HEK293 (cell line): ENCODE measurements around the gene SCIMP.

Experiments
- BCL11A ChIP-seq: fragments of 450-650 bp; formaldehyde crosslinking; IDR thresholded peaks from 2 replicates; pipeline ENCODE4 v1.5.1; 2016; ENCODE audit warnings: low read depth, missing biosample characterization, missing genetic modification characterization
- ELK4 ChIP-seq: IDR thresholded peaks from 2 replicates; pipeline ENCODE4 v1.6.1; 2011; ENCODE audit warnings: mild to moderate bottlenecking, low read depth, low read length, borderline replicate concordance
- PATZ1 ChIP-seq: fragments of 450-650 bp; formaldehyde crosslinking; IDR thresholded peaks from 2 replicates; pipeline ENCODE4 v1.5.1; 2016; ENCODE audit warnings: missing biosample characterization, missing genetic modification characterization
- PBX3 ChIP-seq: sonication (generic); formaldehyde crosslinking; IDR thresholded peaks from 2 replicates; pipeline ENCODE4 v1.8.1; 2022; ENCODE audit warnings: mild to moderate bottlenecking, moderate library complexity, missing genetic modification reagents
- PRDM10 ChIP-seq: fragments of 450-650 bp; formaldehyde crosslinking; IDR thresholded peaks from 2 replicates; pipeline ENCODE4 v1.5.1; 2016; ENCODE audit warnings: missing biosample characterization, missing genetic modification characterization
- ZBTB11 ChIP-seq: fragments of 450-650 bp; formaldehyde crosslinking; conservative IDR thresholded peaks from 2 replicates; pipeline ENCODE4 v1.5.1; 2016; ENCODE audit warnings: low read depth, missing biosample characterization, missing genetic modification characterization
- ZBTB8A ChIP-seq: fragments of 450-650 bp; formaldehyde crosslinking; IDR thresholded peaks from 2 replicates; pipeline ENCODE4 v1.5.1; 2016; ENCODE audit warnings: missing biosample characterization, missing genetic modification characterization
- ZNF148 ChIP-seq: fragments of 450-650 bp; formaldehyde crosslinking; IDR thresholded peaks from 2 replicates; pipeline ENCODE4 v1.5.0; 2017; ENCODE audit warnings: missing biosample characterization, missing genetic modification characterization, borderline replicate concordance
- ZNF202 ChIP-seq: fragments of 450-650 bp; formaldehyde crosslinking; IDR thresholded peaks from 2 replicates; pipeline ENCODE4 v1.5.1; 2016; ENCODE audit warnings: missing biosample characterization, missing genetic modification characterization, borderline replicate concordance
- ZNF248 ChIP-seq: fragments of 450-650 bp; formaldehyde crosslinking; IDR thresholded peaks from 2 replicates; pipeline ENCODE4 v1.5.1; 2017; ENCODE audit warnings: missing biosample characterization, missing genetic modification characterization
- ZNF280C ChIP-seq: fragments of 450-650 bp; formaldehyde crosslinking; IDR thresholded peaks from 2 replicates; pipeline ENCODE4 v1.5.1; 2016; ENCODE audit warnings: missing biosample characterization, missing genetic modification characterization
- ZNF398 ChIP-seq: fragments of 450-650 bp; formaldehyde crosslinking; IDR thresholded peaks from 2 replicates; pipeline ENCODE4 v1.5.1; 2017; ENCODE audit warnings: missing biosample characterization, missing genetic modification characterization
- ZNF560 ChIP-seq: fragments of 450-650 bp; formaldehyde crosslinking; IDR thresholded peaks from 2 replicates; pipeline ENCODE4 v1.5.1; 2017; ENCODE audit warnings: missing biosample characterization, missing genetic modification characterization, borderline replicate concordance
- ZNF621 ChIP-seq: fragments of 450-650 bp; formaldehyde crosslinking; IDR thresholded peaks from 2 replicates; pipeline ENCODE4 v1.5.1; 2017; ENCODE audit warnings: missing biosample characterization, missing genetic modification characterization
- ZNF677 ChIP-seq: fragments of 450-650 bp; IDR thresholded peaks from 2 replicates; pipeline ENCODE4 v1.5.0; 2018; ENCODE audit warnings: missing biosample characterization, mild to moderate bottlenecking, missing genetic modification characterization, moderate library complexity
- ZNF704 ChIP-seq: fragments of 450-650 bp; formaldehyde crosslinking; IDR thresholded peaks from 2 replicates; pipeline ENCODE4 v1.5.1; 2016; ENCODE audit warnings: missing biosample characterization, missing genetic modification characterization

SCIMP gene

GRCh38 chr17:5191541-5192417 is 42.9 kb downstream of the SCIMP start, which contains the start of gene ZNF594 (continued):
- TF ChIP-seq ZNF560 (tag by site-specific recombination), result 0 out of 2 replicates have a peak, but pooled peaks have one; percentile 77
- TF ChIP-seq ZNF248 (tag by site-specific recombination), result no peak
- TF ChIP-seq ZNF677, result no peak
- TF ChIP-seq BCL11A (tag by site-specific recombination), result no peak
- TF ChIP-seq PATZ1 (tag by site-specific recombination), result peak; percentile 99
- peak; percentile 66; the same call in 1 of the 2 replicates for TF ChIP-seq PRDM10 (tag by site-specific recombination)
- TF ChIP-seq ZNF202 (tag by site-specific recombination), result no peak
- TF ChIP-seq PBX3, result peak; percentile 89
- no peak for TF ChIP-seq ZNF280C (tag by site-specific recombination)
- TF ChIP-seq ZBTB8A, result peak; percentile 51; the same call in 1 of the 2 replicates
- TF ChIP-seq ELK4, result peak; percentile 39; the same call in 1 of the 2 replicates
- TF ChIP-seq ZNF621 (tag by site-specific recombination), result no peak
- no peak for TF ChIP-seq ZNF398 (tag by site-specific recombination)
- TF ChIP-seq ZNF704 (tag by site-specific recombination), result no peak
- peak; percentile 97 for TF ChIP-seq ZBTB11 (tag by site-specific recombination)
- no peak for TF ChIP-seq ZNF148
